GM19397 (cell line): ENCODE measurements around the gene BTBD9.
"Not testable (repeated sequence)": the region's sequence is repeated elsewhere in the genome, so short reads cannot be mapped to it uniquely, and the experiment has no call there.

Source experiments
- ATAC-seq: cut with Tn5 transposase; IDR thresholded peaks from one replicate; pipeline ENCODE4 v1.9.1; 2021; ENCODE audit warnings: mild to moderate bottlenecking, moderate library complexity; ENCODE audit not compliant: unreplicated experiment

Gene BTBD9

DNA sequence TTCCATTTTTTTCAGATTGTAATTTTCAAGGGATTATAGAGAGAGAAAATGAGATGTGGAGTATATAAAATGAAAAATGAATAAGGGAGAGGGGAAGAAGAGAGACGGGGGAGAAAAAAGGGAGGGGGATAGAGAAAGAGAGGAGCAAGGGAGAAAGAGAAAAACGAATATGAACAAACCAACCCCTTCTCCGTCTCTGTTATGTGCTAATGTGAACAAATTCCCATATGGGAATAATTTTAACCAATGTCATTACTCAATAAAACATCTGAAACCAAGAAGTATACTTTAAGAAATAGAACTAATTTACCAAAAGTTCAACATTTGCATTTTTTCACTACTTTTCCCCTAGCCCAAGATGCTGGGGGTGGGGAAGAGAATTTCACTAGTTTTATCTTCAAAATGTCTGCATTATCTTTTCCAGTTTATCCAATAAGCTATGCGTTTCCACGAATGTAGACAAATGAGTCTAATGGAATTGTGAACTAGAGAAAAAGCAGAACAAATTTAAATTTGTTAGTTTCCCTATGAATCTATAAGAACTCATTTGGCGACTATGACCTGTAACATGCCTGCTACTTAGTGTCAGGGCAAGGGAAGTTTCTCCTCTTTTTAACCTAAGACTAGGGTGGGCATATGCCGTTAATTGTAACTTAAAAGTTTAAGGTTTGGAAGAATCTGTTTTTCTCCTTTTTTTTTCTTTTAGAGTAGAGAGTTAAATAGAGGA lies 286.3 kb downstream of the BTBD9 start:
- ATAC-seq: no peak

DNA sequence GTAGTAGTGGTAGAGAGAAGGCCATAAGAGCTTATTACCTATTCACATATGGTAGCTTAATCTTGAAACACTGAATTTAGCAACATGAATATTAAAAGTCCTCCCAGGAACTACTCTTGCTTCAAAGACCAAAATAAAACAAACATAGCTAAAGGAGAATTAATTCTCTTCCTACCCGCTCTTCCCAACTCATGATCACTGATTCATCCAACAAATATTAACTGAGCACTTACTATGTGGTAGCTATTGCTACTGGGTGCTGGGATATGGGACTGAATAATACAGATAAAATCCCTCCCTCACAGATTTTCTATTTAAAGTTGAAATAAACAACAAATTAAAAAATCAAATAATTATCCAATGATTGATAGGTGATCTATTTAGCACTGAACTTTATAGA lies 287.1 kb downstream of the BTBD9 start:
- no peak for ATAC-seq

DNA sequence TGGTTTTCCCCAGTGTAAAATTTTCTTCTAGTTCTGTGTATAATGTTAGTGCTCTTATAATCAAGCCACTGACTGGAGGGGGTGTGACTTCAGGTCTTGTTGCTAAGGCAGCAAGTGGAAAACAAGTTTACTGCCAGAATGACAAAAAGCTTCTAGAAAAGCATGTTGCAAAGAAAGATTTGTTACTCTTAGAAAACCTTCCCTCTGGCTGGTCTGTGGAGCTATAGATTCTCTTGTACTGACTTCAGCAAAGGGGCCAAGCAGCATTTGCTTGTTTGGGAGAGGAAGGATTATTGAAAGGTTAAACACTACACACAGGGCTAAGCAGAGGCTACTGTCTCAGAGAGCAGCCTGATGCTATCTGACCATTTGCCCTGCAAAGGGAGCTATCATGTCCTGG lies 288.8 kb downstream of the BTBD9 start:
- ATAC-seq: no peak

DNA sequence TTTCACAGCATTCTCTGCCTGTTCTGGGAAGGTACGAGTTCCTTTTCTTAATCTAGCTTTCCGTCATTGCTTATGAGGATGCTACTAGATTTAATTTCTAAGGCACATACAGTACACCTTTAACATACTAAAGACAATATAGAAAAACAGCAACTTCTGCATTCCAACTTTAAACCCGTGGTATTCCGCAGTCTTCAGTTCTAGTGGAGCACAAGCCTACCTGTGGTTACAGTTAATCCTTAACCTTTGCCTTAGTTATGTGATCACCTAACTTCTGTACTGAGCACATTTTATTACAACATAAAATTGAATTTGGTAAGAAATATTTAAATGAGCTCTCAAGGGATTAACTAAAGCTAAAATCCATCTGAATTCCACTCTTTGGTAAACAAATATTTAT lies 289.5 kb downstream of the BTBD9 start:
- no peak for ATAC-seq

DNA sequence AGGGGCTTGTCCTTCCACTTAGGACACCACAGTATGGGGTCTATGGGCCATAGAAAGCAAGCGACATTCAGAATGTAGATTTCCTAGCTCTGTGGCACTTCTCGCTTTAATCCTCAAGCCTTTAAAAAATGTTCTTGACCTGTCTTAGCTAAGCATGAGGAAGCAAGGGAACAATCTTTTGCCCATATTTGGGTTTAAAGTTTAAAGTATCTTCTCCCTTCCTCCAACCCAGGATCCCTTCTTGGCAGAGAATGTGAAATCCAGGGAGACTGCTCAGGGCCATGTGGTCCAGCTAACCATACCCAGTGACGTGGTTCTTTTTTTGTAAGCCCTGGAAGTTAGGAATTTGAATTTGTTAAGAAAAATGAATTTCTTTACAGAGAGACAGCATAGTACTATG lies 289.9 kb downstream of the BTBD9 start:
- no peak for ATAC-seq

DNA sequence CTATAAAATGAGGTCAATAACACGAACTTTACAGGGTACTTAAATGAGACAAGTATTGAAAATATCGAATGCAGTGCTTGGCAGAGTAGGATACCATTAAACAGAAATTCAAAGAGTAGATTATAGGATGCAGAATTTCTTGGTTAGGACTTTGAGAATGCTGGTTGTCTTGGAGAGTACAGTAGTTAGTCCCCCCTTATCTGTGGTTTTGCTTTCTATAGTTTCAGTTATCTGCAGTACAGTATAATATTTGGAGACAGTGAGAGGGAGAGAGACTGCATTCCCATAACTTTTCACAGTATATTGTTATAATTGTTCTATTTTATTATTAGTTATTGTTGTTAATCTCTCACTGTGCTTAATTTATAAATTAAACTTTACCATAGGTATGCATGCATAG lies 290.5 kb downstream of the BTBD9 start:
- ATAC-seq: no peak

DNA sequence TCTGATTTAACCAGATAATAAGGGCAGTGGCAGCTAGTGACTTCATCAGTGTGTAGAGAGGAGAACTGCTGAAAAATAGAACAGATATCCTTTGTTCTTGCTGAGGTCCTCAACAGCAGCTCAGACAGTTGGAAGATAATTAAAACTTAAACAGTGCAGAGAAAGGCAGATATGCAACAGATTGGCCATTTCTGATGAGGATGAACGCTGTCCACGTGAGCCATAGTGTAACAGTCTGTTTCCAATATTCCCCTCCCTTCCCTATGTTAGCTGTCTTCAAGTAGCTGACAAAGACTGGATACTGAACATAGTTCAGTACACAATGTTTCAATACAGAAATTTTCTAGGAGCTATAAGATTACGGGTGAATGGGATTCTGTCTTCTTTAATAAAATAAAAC lies 291.4 kb downstream of the BTBD9 start:
- no peak for ATAC-seq

DNA sequence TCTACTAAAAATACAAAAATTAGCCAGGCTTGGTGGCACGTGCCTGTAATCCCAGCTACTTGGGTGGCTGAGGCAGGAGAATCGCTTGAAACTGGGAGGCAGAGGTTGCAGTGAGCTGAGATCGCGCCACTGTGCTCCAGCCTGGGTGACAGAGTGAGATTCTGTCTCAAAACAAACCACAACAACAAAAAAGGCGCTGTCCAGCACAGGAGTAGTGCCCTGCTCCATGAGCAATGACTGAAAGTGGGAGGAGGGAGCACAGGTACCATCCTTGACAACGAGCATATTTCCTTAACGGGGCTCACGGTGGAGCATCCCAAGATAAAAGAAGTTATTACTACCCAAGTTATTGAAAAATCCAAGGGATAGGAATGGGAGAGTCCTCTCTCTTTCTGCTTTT lies 291.9 kb downstream of the BTBD9 start:
- not testable (repeated sequence) for ATAC-seq

DNA sequence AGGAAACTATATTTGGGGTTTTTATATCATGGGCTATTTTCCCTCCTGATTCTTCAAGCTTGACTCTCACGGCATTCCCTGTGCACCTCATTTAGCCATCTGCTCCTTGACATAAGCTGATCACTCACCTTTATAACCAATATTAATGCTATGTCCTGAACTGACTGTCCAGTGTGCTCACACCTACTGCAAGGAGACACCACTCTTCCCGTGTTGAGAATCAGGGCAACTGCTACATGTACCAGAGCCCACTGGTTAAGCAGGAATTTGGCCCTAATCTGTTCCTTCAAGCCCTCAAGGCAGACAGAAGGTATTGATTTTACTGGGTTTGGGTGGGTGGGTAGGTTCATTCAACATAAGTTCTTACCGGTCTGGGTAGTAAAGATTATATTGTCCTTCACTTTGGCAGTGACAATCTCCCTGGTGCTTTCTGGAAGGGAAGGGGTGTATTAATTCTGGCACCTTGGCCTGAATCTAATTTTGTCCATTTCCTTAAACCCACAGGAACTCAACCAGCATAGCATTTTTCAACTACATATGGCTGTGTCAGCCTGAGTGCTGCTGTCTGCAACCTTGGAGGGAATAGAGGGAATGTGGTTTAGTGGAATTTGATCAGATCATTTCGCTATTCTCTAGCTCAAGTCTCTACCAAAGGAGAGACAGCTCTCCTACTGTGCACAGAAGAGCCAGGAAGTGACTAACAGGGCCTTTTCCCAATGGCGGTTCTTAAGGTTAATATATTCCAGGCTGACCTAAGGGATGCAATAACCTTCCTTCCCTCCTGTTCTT lies 293.2 kb downstream of the BTBD9 start:
- ATAC-seq: no peak

DNA sequence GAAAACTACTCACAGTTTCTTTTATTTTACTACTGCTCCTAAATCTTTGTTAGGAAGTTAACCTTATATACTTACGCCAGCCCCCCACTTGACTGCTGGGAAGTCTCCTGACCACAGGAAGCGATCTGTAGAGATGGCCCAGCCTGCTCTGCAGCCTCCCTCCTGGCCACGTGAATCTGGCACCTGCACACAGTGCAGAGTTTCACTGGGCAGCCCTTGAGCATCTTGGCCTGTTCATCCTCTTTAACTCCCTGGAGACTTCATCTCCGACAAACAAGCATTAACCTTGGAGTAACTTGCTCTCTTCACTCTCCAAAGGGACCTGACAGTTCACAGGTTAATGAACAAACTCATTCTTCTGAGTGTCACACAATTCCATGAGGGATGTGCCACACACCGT lies 294.1 kb downstream of the BTBD9 start:
- ATAC-seq: no peak

DNA sequence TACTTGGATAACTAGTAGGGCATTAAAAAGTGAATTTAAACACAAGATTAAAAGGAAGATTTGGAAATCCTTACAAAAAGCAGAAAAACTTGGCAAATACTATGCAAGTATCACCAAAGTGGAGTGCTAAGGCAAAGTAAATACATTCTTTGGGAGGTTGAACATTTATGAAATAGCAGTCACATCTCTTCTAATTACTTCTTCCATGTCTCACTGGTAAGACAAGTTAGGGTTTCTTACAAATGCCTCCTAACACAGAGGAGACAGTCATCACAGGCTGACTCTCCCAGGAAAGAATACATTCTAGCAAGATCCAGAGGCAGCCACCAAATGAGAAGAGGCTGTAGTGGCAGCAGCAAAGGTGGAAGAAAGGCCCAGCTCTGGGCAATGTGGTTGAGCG lies 298.2 kb downstream of the BTBD9 start:
- no peak for ATAC-seq

DNA sequence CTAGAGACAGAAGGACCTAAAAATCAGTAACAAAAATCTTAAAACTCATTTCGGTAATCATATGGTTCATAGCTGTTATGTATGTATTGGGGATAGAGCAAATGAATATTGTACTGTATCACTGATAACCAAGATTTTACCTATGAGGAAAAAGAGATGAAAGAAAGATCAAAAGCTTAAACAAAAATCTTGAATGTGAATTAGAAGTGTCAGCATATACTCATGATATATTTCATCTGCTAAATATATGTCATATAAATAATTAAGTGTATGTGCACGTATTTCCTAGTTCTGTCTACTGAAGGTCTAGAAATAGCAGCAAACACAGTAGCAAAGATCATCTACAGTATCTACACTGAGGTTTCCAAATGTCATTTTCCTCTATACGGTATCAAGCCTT lies 299.8 kb downstream of the BTBD9 start:
- ATAC-seq: no peak

DNA sequence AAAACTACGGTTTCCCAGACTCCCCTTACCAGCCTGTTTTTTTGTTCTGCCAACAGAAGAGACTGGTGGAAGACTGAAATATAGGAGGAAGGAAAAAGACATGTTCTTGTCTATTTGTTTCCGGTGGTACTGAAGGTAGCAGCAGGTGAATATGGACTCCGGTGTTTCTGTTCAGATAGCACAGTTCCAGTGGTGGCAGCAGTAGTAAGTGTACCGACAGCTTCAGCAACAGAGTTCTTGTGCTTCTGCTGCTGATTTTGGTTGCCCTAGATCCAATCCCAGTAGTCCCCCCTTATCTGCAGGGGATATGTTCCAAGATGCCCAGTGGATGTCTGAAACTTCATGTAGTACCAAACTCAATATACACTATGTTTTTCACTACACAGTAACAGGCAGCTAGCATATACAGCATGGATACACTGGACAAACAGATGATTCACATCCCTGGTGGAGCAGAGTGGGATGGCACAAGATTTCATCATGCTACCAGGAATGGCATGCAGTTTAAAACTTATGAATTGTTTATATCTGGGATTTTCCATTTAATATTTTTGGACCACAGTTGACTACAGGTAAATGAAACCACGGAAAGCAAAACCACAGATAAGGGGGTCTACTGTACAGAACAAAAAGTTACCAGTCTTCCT lies 301.8 kb downstream of the BTBD9 start:
- no peak for ATAC-seq

DNA sequence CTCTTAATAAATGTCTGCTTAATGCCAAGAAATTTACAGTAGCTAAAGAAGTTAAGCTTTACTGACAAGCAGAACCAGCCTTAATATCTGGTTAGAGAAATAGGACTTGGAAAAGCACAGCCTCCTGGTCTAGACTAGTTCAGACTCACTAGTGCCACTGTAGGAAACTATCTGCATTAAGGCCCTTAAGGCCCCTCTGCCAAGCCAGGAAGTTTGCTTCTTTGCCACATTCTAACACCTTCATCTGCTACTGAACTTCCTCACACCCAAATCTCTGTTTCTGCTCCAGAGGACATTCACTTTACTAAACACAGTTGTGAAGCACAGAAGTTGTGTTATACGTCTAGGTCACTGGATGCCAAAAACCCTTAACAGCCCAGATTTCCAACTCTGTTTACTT lies 302.8 kb downstream of the BTBD9 start:
- ATAC-seq: no peak

DNA sequence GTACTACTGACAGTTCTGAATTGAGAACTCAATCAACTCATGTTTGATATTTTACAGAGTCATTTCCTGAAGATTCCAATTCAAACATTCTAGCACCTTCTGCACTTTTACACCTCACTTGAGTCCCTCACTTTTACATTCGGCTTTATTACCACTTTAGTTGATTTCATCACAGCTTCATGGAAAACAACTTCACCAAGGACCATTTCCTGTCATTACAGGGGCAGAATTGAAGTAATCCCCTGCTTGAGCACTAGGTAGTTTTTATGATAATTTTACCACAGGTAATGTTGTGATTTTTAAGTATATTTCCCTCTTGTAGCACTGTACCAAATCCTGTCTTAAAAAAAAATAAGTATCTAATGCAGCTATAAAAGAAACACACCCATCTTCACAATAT lies 312.9 kb downstream of the BTBD9 start:
- no peak for ATAC-seq

DNA sequence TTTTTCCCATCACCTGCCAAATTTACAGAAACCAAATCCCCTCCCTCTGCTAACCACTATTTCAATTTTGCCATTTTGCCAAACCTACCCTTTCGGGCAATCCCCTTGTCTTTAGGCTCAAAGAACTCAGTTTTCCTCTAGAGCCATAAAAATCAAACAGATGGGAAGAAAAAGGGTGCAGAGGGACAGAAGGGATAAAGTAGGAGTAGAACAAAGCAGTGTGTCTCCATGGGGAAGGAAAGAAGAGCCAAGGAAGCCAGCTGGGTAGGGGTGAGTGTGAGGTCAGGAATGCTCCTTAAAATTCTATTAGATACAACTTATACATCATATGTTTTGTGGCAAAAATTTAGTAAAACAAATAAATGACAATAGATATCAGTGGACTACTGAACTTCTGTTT lies 316.5 kb downstream of the BTBD9 start:
- ATAC-seq: no peak

DNA sequence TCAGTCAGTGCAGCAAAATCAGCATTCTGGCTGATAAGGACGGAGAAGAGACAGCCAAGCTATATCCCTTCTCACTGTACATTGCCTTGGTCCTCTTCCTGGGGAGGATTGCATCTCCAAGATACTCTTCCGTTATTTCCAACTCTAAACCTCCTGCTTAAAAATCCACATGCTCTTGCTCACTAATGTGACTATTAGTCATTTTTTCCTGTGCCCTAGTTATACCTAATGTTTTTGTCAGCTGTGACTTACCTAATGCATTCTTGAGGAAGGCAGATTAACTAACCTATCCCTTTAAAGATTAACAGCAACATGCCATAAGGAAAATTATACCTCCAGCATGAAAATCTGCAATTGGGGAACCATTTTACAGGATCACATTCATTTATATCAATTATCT lies 317.6 kb downstream of the BTBD9 start:
- no peak for ATAC-seq

DNA sequence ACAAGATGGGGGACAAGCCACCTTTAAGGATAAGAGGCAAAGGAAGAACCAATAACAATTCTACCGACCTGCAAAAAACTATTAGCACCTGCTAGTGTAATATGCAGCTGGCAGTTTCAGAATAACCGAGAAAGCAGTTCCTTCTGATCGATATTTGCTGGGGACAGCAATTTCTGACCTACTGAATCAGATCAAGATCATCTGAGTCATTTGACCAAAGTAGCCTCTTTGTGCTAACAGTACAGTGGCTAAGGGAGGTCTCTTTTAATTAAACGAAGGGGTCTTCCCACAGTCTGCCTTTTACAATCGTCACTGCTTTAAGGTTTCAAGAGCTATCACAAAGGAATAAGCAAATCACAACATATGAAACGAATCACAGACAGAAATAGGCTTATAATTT lies 318.9 kb downstream of the BTBD9 start:
- peak; percentile 54 for ATAC-seq

DNA sequence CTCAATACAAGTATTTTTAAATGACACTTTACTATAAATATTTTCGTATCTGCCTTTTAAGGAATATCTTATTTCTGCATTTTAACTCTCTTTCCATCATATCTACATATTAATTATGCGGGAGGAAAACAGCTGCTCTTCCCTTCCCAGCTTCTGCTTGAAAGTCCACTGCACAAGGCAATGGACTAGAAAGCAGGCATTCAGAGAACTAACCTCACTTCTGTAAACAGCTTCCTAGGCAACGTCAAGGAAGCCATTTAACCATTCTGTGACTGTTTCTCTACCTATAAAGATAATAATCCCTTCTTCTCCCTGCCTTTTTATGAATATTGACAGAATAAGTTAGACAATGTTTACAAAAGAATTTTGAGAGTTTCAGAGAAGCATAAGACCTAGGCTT lies 319.4 kb downstream of the BTBD9 start:
- ATAC-seq: no peak

DNA sequence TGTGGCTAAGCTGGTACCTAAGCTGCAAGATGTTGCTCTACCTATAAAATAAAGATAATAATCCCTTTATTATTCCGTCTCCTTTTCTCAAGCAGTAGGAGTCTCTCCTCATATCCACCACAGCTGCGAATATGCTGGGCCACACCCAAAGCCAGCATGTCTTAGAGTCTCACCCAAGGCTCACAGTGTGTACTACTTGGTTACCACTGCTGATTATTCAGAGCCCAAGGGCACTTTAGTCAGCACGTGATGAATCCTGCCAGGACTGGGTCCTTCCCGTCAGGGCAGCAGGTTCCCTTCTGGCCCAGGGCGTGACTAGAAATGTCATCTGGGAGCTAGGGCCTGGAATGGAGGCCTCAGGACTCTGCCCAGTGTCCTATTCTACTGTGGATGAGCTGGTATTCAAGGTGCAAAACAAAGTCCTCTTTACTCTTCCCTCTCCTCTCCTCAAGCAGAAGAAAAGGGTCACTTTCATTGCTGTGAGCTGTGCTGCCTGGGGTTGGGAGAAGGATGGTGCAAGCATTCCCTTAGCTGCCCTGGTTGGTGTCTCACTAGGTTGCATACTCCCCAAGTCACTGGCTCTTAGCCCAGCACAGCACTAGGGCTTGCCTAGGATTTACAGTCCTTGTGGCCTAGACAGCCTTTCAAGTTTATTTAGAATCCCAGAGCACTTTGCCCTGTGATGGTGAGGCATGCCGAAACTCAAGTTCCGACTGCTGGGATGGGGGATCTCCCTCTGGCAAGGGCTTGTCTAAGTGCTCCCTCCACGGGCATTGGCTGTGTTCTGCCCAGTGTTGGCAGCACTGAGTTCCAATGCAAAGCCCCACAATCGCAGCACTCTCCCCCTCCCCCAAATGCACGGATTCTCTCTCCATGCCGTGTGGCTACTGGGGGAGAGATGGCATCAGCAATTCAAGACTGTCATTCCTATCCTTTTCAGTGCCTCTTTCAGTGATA lies 320.2 kb downstream of the BTBD9 start:
- no peak for ATAC-seq
